Skin epidermis (tissue), 12 donors: ENCODE results near the gene CELF4.
A peak's percentile ranks its signal among the peaks of the same experiment; 100 is the strongest.

Experiments
- H3K27ac ChIP-seq, 21 experiments: fragments of 200-600 bp; sonication (generic) in 11 of 21; one replicate each; pipeline ENCODE4 v1.5.0; 2020; ENCODE audit warnings: mild to moderate bottlenecking in 3 of 21, inconsistent platforms in 2 of 21, moderate library complexity in 2 of 21
- H3K4me3 ChIP-seq, 7 experiments: fragments of 200-600 bp; sonication (generic) in 2 of 7; one replicate each; pipeline ENCODE4 v1.5.0; 2020; ENCODE audit warnings: inconsistent platforms in 2 of 7, mild to moderate bottlenecking in 2 of 7, moderate library complexity in 1 of 7

Gene CELF4

GRCh38 chr18:37565101-37565976 lies at the start of gene CELF4:
Gene CELF4, minus strand, starts transcription at chr18:37565798.
- Histone ChIP-seq H3K4me3 (peak within 1 kb of the TSS; percentile 24 to 53 (median 33)), H3K27ac (peak within 1 kb of the TSS in 1 of 21 experiments; percentile 49)

GRCh38 chr18:37613253-37613565 lies 47.6 kb upstream of the CELF4 start:
- Histone ChIP-seq H3K27ac (no peak overlapping the region), H3K4me3 (no peak overlapping the region)

- H3K4me3 ChIP-seq = no peak overlapping the region
- H3K27ac ChIP-seq = no peak overlapping the region
These were observed 47.1 kb upstream of the CELF4 start for GRCh38 chr18:37612524-37613252.

- no peak overlapping the region for H3K27ac ChIP-seq
- no peak overlapping the region for H3K4me3 ChIP-seq
These were observed 46.1 kb upstream of the CELF4 start for GRCh38 chr18:37611614-37612279.

- no peak overlapping the region for H3K4me3 ChIP-seq
- H3K27ac ChIP-seq = no peak overlapping the region
These were observed 43.3 kb upstream of the CELF4 start for GRCh38 chr18:37608876-37609275.

GRCh38 chr18:37607281-37607680 lies 41.7 kb upstream of the CELF4 start:
- no peak overlapping the region for H3K27ac ChIP-seq
- H3K4me3 ChIP-seq = no peak overlapping the region

- no peak overlapping the region for H3K4me3 ChIP-seq
- no peak overlapping the region for H3K27ac ChIP-seq
These were observed 38.4 kb upstream of the CELF4 start for GRCh38 chr18:37604032-37604431.

GRCh38 chr18:37598966-37599896 lies 33.6 kb upstream of the CELF4 start:
- H3K27ac ChIP-seq = no peak overlapping the region
- no peak overlapping the region for H3K4me3 ChIP-seq

- no peak overlapping the region for H3K27ac ChIP-seq
- no peak overlapping the region for H3K4me3 ChIP-seq
These were observed 32.8 kb upstream of the CELF4 start for GRCh38 chr18:37598396-37598795.

- Histone ChIP-seq H3K4me3 (no peak overlapping the region), H3K27ac (no peak overlapping the region)
These were observed 24.7 kb upstream of the CELF4 start for GRCh38 chr18:37590346-37590745.

- Histone ChIP-seq H3K4me3 (no peak overlapping the region), H3K27ac (no peak overlapping the region)
These were observed 22.7 kb upstream of the CELF4 start for GRCh38 chr18:37588289-37588688.

GRCh38 chr18:37586656-37587225 lies 21.1 kb upstream of the CELF4 start:
- H3K4me3 ChIP-seq = no peak overlapping the region
- H3K27ac ChIP-seq = no peak overlapping the region

GRCh38 chr18:37584952-37585695 lies 19.5 kb upstream of the CELF4 start:
- Histone ChIP-seq H3K4me3 (no peak overlapping the region), H3K27ac (no peak overlapping the region)

- no peak overlapping the region for H3K27ac ChIP-seq
- no peak overlapping the region for H3K4me3 ChIP-seq
These were observed 18.6 kb upstream of the CELF4 start for GRCh38 chr18:37584217-37584616.

- no peak overlapping the region for H3K4me3 ChIP-seq
- no peak overlapping the region for H3K27ac ChIP-seq
These were observed 16.7 kb upstream of the CELF4 start for GRCh38 chr18:37582261-37582660.

- H3K27ac ChIP-seq = no peak overlapping the region
- H3K4me3 ChIP-seq = no peak overlapping the region
These were observed 13.4 kb upstream of the CELF4 start for GRCh38 chr18:37578886-37579513.

- no peak overlapping the region for H3K4me3 ChIP-seq
- H3K27ac ChIP-seq = peak overlapping the region in 5 of 21 experiments; percentile 2 to 45 (median 28)
These were observed 12.6 kb upstream of the CELF4 start for GRCh38 chr18:37578182-37578678.

- H3K4me3 ChIP-seq = no peak overlapping the region
- H3K27ac ChIP-seq = peak overlapping the region in 7 of 21 experiments; percentile 2 to 60 (median 38)
These were observed 11.5 kb upstream of the CELF4 start for GRCh38 chr18:37577051-37577611.
